Ovary (tissue), 10 donors: ENCODE results near the gene TMED9. TPM values are rescaled to one million over a fixed set of nuclear protein-coding genes. Genes with fewer than 3 reads are reported as not detected.
A peak's percentile ranks its signal among the peaks of the same experiment; 100 is the strongest.

Source experiments
- DNase-seq, 5 donors: peaks; one replicate each; pipeline ENCODE4 v3.0.0-alpha.2; 2019 to 2020
- H3K27ac ChIP-seq, 2 donors: fragments of 200-600 bp; one replicate each; pipeline versions ENCODE4 v1.5.1 to v1.8.0; 2019 to 2022
- H3K27me3 ChIP-seq: fragments of 200-600 bp; one replicate; pipeline ENCODE4 v1.8.0; 2022
- H3K36me3 ChIP-seq: fragments of 200-600 bp; sonication (generic); one replicate; pipeline ENCODE4 v1.5.1; 2019
- H3K4me1 ChIP-seq: one replicate; pipeline ENCODE4 v1.8.1; 2013; ENCODE audit warnings: mild to moderate bottlenecking, moderate library complexity; ENCODE audit not compliant: insufficient read depth
- H3K4me3 ChIP-seq: fragments of 200-600 bp; sonication (generic); one replicate; pipeline ENCODE4 v1.5.1; 2017
- H3K9me3 ChIP-seq, 2 donors: fragments of 200-600 bp in 1 of 2; sonication (generic) in 1 of 2; one replicate each; pipeline versions ENCODE4 v1.5.1 to v1.8.1; 2013 to 2019; ENCODE audit warnings: mild to moderate bottlenecking in 1 of 2, moderate library complexity in 1 of 2
- CTCF ChIP-seq, 3 donors: fragments of 450-650 bp in 2 of 3; fragments of 200-600 bp in 1 of 3; IDR thresholded peaks; one replicate each; pipeline versions ENCODE4 v1.5.1 to v1.8.0; 2016 to 2022; ENCODE audit warnings: antibody characterized with exemption in 3 of 3, mild to moderate bottlenecking in 1 of 3
- EP300 ChIP-seq: sonication (generic); formaldehyde crosslinking; IDR thresholded peaks from one replicate; pipeline ENCODE4 v1.6.1; 2017; ENCODE audit warnings: antibody characterized with exemption
- POLR2A ChIP-seq: fragments of 450-650 bp; IDR thresholded peaks from one replicate; pipeline ENCODE4 v1.6.1; 2017; ENCODE audit warnings: antibody characterized with exemption, mild to moderate bottlenecking, moderate library complexity
- WGBS, 3 donors: extraction: QIAGEN DNeasy Blood & Tissue Kit in 1 of 3; methylation state at CpG; one replicate each; pipeline versions ENCODE4 v1.1.5 to v1.1.7; 2013 to 2017; 5-methylcytosine and 5-hydroxymethylcytosine counted together
- intact Hi-C, 4 donors: fragments of 100-400 bp; cut with DNase I; formaldehyde crosslinking; loops; one replicate each; pipeline versions ENCODE4 v1.11.0 to v1.15.1; 2022 to 2023
- long read RNA-seq, 3 donors: library from polyadenylated mRNA in 2 of 3; unstranded in 2 of 3; transcript quantifications; one replicate each; pipeline ENCODE4 v2.0.0 and lab custom pipeline, GENCODE V29; 2021 to 2026
- polyA plus RNA-seq, 2 donors: library from polyadenylated mRNA; stranded (reverse); fragments of 200-250 nt in 1 of 2; fragments of 350-450 nt in 1 of 2; fragmentation: Illumina TruSeq in 1 of 2; extraction: RNeasy Lipid Tissue Mini Kit (QIAGEN cat#74804) in 1 of 2; gene quantifications; one replicate each; pipeline ENCODE4 v1.2.3, GENCODE V29; 2013 to 2014
- total RNA-seq, 7 donors: library from RNA; depleted of rRNA in 2 of 7; stranded (reverse); fragments of >200 nt in 2 of 7; fragmentation: NEBNext Ultra II Directional in 3 of 7; extraction: Animal tissue kit (Norgen Biotek cat#: 25700) in 3 of 7; gene quantifications; one replicate each; pipeline versions ENCODE4 v1.1.0 to v1.2.4, GENCODE V29; 2016 to 2023
- donor health status: DM: no; HTN: no; CAD: no; lungs with moderate emphysema.
- donor health status: DM: no; HTN: no; CAD: no.
- donor health status: Bipolar disorder and iron deficiency.
- donor health status: DM: yes; HTN: yes; CAD: no.
- donor health status: DM: no; HTN: no; CAD: no.
- donor health status: DM: yes; HTN: yes; CAD: no.

The TMED9 gene
- total RNA-seq (100 to 1,000 TPM in 2 of 7 donors, 10 to 100 TPM in 5; 54.0 to 112 (median 80.7) TPM), polyA plus RNA-seq (10 to 100 TPM; 68.5 to 80.3 TPM)
- long read RNA-seq, donor 1, transcript TMED9-201 (5 exons, 1,473 nt): major isoform, 44 of 46 reads
- long read RNA-seq, donor 1, partial matches to known transcripts: 0 of 46 reads
- long read RNA-seq, donor 1, other reads (novel, unspliced or antisense): 1 of 46 reads
- long read RNA-seq, donor 2, transcript TMED9-201 (5 exons, 1,473 nt): major isoform, 218 of 309 reads
- long read RNA-seq, donor 2, partial matches to known transcripts: 85 of 309 reads
- long read RNA-seq, donor 2, other reads (novel, unspliced or antisense): 0 of 309 reads
- long read RNA-seq, donor 3, transcript TMED9-201 (5 exons, 1,473 nt): major isoform, 47 of 52 reads
- long read RNA-seq, donor 3, partial matches to known transcripts: 1 of 52 reads
- long read RNA-seq, donor 3, other reads (novel, unspliced or antisense): 1 of 52 reads

- peak; percentile 75 to 89 (median 79) for DNase-seq
- no peaks in the 10 kb centered on the region for H3K9me3 ChIP-seq
- H3K27me3 ChIP-seq: no peaks in the 10 kb centered on the region
- no peaks in the 10 kb centered on the region for H3K4me1 ChIP-seq
- H3K4me3 ChIP-seq: peak within 1 kb of the TSS; percentile 85
- intact Hi-C loops: no loop called here
- TF ChIP-seq CTCF (IDR thresholded peaks at IDR 0.05): peak; percentile 21 to 37 (median 36)
- peak; percentile 78 for TF ChIP-seq POLR2A
- no peak for TF ChIP-seq EP300
- H3K36me3 ChIP-seq: no peaks in the 10 kb centered on the region
- 0 to 1% (median 0%) methylated on average over 69 to 71 of the region's 71 CpGs for WGBS, 3 donors
- peak within 1 kb of the TSS in 1 of 2 donors; percentile 49 for H3K27ac ChIP-seq
These were observed at the start of gene TMED9 for GRCh38 chr5:177592010-177592834. TSS of gene TMED9 (plus strand) at chr5:177592203. CDS start at chr5:177592215, 12 bp downstream.

GRCh38 chr5:177542816-177543465 is 49.1 kb upstream of the TMED9 start:
- DNase-seq: no peak
- Histone ChIP-seq H3K27ac (no peak overlapping the region), H3K9me3 (no peaks in the 10 kb centered on the region), H3K27me3 (no peaks in the 10 kb centered on the region), H3K36me3 (no peaks in the 10 kb centered on the region), H3K4me1 (peaks cover 8% of the 10 kb centered on the region), H3K4me3 (no peak overlapping the region)
- intact Hi-C loops: no loop called here
- no peak for TF ChIP-seq CTCF (IDR thresholded peaks at IDR 0.05)
- no peak for TF ChIP-seq EP300
- no peak for TF ChIP-seq POLR2A
- 87 to 92% (median 91%) methylated on average over 4 of the region's 4 CpGs for WGBS, 3 donors

GRCh38 chr5:177545487-177546257 is 46.3 kb upstream of the TMED9 start:
- DNase-seq: peak in 3 of 5 donors; percentile 61 to 87 (median 63)
- Histone ChIP-seq H3K27ac (peak overlapping the region in 1 of 2 donors; percentile 2), H3K36me3 (no peaks in the 10 kb centered on the region), H3K9me3 (no peaks in the 10 kb centered on the region), H3K4me3 (no peak overlapping the region), H3K27me3 (no peaks in the 10 kb centered on the region), H3K4me1 (peaks cover 6% of the 10 kb centered on the region)
- intact Hi-C loops: no loop called here
- TF ChIP-seq EP300 (peak; percentile 68), POLR2A (no peak)
- WGBS, 3 donors: 45 to 66% (median 60%) methylated on average over 4 of the region's 4 CpGs

GRCh38 chr5:177546258-177546741 is 45.7 kb upstream of the TMED9 start:
- peak in 2 of 5 donors; percentile 36 to 60 for DNase-seq
- intact Hi-C loops: no loop called here
- Histone ChIP-seq H3K27ac (peak overlapping the region in 1 of 2 donors; percentile 2), H3K36me3 (no peaks in the 10 kb centered on the region), H3K27me3 (no peaks in the 10 kb centered on the region), H3K4me3 (no peak overlapping the region), H3K4me1 (peaks cover 6% of the 10 kb centered on the region), H3K9me3 (no peaks in the 10 kb centered on the region)
- WGBS, 3 donors: 17 to 28% (median 27%) methylated on average over 1 of the region's 1 CpG
- TF ChIP-seq CTCF (IDR thresholded peaks at IDR 0.05) (no peak), POLR2A (no peak), EP300 (no peak)
